SH-SY5Y (cell line): ENCODE data around the gene BICRA.

Source experiments
- GATA2 ChIP-seq: IDR thresholded peaks from 2 replicates; pipeline ENCODE4 v1.6.1; 2011; ENCODE audit warnings: mild to moderate bottlenecking, low read depth, low read length
- GATA3 ChIP-seq: IDR thresholded peaks from 2 replicates; pipeline ENCODE4 v1.6.1; 2011; ENCODE audit warnings: low read depth, mild to moderate bottlenecking, low read length, moderate library complexity

DNA sequence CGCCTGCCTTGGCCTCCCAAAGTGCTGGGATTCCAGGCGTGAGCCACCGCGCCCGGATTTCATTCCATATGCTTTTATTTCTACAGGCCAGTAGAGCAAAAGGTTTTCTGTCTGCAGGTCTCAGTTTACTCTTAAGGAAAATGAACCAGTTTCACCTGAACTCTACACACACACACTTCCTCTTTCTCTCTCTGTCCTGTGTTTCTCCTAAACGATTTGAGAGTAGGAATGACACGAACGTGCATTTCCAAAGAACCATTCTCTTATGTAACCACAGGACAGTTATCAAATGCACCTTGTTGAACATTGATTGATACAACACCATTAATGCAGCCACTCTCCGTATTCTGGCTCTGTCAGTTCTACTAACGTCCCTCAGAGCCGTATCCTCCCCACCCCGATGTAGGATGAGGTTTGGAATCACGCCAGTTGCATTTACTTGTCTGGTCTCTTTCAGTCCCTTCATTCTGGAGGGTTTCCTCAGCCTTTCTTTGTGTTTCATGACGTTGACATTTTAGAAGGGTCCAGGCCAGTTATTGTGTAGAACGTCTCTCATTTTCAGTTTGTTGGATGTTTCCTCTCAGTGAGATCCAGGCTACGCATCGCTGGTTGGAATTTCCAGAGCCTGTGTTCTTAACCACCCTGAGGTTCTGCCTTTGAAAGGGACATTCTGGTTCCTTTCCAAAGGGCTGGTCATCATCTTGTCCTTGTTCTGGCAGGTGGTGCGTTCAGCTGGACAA is 36.0 kb downstream of the BICRA start:
- no peak for TF ChIP-seq GATA3
- no peak for TF ChIP-seq GATA2
